HG02885 (cell line): ENCODE measurements around the gene MAML2.

Source experiments
- ATAC-seq: cut with Tn5 transposase; IDR thresholded peaks from one replicate; pipeline ENCODE4 v1.9.1; 2021; ENCODE audit warnings: mild to moderate bottlenecking; ENCODE audit not compliant: unreplicated experiment, poor library complexity

Gene MAML2

GRCh38 chr11:96221244-96222070 is 121.5 kb downstream of the MAML2 start:
- no peak for ATAC-seq

GRCh38 chr11:96219981-96220623 is 122.9 kb downstream of the MAML2 start:
- no peak for ATAC-seq

DNA sequence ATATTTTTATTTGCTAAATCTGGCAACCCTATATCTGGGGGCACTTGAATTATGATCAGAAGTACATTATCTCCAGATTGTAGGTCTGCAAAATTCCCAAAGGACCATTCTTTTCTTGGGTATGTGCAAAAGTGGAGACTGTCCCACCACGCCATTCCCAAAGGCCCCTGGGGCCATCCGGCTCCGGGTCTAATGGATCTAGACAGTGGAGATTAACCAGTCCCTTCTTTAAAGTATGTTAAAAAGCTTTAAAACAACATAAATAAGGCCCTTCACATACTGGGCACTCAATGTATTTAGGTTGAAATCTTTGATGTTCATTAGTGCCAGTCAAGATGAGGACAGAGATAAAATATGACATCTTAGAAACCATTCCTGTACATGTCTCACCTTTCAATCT is 124.1 kb downstream of the MAML2 start:
- no peak for ATAC-seq

DNA sequence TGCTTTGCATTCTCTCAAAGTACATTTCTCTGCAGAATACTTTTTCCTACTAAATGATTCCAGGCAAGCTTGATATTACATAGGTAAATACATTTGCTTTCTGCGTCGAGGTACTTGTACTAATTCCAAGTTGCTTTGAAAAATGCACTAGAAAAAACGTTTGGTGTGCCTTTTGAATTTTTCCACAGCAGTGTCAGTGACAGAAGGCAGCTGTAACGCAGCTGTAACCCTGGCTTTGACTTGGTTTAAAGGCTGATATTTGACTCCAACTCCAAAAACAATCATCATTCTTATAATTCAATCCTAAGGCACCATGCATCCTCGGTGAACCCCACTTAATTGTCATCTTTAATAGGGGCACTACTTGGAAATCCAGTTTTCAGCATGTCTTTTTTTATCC is 125.0 kb downstream of the MAML2 start:
- no peak for ATAC-seq

- no peak for ATAC-seq
These were observed 125.8 kb downstream of the MAML2 start for GRCh38 chr11:96217206-96217605.

- no peak for ATAC-seq
These were observed 127.2 kb downstream of the MAML2 start for GRCh38 chr11:96215826-96216225.

DNA sequence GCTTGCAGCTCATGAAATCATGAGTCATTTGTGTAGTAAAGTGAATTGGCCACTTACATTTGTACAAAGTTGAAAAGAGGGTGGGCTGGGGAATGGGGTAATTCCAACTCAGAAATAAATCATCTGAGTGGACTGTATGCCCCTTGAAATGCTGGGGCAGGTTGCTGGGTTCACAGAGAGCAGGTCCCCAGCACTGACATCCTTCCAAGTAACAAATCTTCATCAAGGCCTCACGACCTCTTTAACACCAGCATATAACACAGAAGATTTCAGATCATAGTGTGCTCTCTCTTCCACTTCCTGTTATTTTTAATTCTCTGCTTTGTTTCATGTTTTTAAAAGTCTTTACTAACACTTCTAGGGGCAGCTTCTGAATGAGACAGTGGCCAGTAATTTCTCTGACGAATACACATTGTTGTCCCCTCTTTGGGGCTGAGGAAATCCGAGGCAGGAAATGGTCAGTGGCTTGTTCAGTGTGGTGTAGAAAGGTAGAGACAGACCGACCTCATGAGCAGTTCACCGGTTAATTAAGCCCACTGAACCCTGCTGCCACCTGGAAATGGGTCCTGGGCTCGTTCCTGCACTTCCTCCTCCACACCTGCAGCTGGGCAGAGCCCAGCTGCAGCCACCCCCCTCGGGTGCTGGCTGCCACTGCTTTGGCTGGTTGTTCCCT is 127.7 kb downstream of the MAML2 start:
- peak; percentile 69 for ATAC-seq

- ATAC-seq: no peak
These were observed 128.3 kb downstream of the MAML2 start for GRCh38 chr11:96214777-96215109.

DNA sequence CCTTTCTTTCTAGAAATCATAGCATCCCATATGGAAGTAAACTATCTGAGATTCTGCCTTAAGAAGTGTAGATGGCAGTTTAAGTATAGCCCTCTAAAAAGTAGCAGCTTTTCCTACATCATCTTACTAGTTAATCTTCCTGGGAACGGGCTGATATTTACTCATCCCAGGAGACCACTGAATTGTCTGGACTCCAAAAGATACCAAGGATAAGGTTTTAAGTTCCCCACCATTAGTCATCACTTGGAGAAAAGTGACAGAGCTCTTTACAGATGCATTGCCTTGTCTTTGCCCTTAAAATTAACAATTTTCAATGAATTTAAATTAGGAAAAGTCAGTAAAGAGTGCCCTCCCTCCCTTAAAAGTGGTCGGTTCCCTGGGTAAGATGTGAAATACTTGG is 129.5 kb downstream of the MAML2 start:
- no peak for ATAC-seq

DNA sequence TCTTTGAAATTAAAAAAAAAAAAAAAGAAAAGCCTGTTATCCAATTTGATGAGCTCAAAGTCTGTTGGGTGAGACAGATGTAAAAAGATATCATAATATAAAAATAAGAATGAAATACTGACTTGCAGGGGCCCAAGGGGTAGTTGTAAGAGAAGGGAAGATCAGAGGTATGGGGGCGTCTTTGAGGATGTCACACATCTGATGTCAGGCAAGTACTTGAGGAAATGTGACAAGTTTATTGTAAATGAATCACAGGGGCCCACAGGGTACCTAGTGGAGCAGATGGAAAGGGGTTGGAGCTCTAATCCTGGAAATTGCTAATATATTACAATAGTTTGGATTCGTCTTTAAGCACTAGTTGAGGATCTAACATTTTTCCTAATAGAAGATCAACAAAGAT is 131.6 kb downstream of the MAML2 start:
- ATAC-seq: no peak

- ATAC-seq: no peak
These were observed 135.2 kb downstream of the MAML2 start for GRCh38 chr11:96207459-96208449.

GRCh38 chr11:96206955-96207354 is 136.0 kb downstream of the MAML2 start:
- no peak for ATAC-seq

GRCh38 chr11:96205460-96205809 is 137.6 kb downstream of the MAML2 start:
- no peak for ATAC-seq

DNA sequence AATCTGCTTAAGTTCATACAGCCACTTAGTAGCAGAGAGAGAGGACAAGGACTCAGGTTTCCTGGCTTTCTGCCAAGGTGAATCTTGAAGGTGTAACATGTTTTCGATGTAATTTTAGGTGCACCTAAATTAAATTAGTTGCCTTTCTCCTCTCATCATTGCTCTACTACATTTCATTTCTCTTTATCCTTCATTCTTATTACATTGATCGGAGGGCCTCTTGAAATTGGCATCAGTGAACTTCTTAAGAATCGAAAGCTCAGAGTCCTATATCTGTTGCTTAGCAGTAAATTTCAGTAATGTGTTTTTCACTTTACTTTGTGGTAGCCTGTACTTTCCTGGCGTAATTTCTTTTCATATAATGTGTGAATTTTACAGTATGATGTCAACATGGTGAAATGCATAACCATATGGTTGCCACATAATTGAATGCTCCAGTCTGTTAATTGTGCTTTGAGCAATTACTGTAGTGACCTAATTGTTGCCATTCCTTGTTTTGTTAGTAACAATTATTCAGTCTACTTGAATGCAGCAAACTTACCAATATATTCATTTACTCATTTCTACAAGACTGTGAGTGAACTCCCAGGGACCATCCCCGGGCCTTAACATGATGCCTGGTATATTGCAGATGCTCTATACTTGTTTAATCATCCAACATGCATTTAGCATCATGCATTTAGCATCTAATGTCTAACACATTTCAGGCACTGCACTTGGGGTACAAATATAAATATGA is 138.1 kb downstream of the MAML2 start:
- ATAC-seq: no peak

DNA sequence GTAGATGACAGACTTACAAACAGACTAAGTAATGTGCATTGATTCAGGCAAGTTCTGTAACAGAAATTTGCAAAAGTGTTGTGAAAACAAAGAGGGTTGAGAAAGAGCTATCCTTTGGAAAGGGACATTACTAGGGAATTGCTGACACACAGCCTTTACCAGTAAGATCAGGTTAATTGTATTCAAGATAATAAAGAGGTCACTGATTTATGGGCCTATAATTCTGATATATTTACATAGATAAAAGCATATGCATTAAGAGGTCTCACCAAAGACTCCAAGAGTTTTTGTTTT is 138.7 kb downstream of the MAML2 start:
- no peak for ATAC-seq

GRCh38 chr11:96203567-96204365 is 139.2 kb downstream of the MAML2 start:
- no peak for ATAC-seq

DNA sequence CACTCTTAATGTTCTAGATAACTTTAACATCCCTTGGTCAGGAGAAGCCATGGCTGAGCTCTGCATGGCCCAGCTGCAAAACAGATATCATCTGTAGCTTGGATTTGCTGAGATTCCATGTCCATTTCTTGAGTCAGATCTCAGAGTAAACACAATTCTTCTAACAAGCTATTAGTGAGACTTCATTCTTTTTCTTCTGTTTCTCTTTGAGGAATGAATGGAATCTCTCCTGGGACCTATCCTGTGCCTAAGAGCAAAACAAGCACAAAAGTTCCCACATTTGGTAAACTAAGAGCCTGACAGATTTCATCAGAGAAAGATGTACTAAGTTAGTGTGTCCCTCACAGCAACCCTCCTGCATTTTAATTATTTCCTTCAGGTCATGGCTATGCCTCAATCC is 142.8 kb downstream of the MAML2 start:
- no peak for ATAC-seq

DNA sequence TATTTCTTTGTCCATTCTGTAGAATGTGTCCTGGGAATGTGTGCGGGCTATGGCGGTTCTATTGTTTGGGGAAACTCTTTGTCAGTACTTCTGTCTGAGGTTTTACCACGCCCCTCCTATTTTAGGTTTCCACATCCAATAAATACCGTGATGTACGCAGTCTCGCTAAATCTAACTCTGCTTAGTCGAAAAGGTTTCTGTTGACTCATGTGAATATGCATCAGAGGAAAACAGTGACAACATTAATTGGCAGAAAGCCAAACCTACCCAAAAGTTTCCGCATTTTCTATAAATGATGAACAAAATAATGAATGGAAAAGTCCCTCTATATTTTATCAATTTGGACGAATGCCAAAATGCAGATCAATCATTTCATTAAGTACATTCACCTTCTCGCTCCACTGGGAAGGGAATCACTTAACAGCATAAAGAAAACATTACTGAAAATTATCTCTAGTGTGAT is 143.4 kb downstream of the MAML2 start:
- no peak for ATAC-seq
